GM21360 (cell line): ENCODE data around the gene PDIA2.
"Not testable (repeated sequence)": the region's sequence is repeated elsewhere in the genome, so short reads cannot be mapped to it uniquely, and the experiment has no call there.

ENCODE experiments used
- ATAC-seq: cut with Tn5 transposase; IDR thresholded peaks from one replicate; pipeline ENCODE4 v1.9.1; 2021; ENCODE audit warnings: mild to moderate bottlenecking, moderate library complexity; ENCODE audit not compliant: unreplicated experiment

Gene PDIA2

GRCh38 chr16:324451-325334 lies 41.7 kb downstream of the PDIA2 start:
- no peak for ATAC-seq

- ATAC-seq: no peak
Measured at GRCh38 chr16:325375-326145, 42.6 kb downstream of the PDIA2 start.

- no peak for ATAC-seq
Measured at GRCh38 chr16:330741-331140, 47.8 kb downstream of the PDIA2 start.

- ATAC-seq: not testable (repeated sequence)
Measured at GRCh38 chr16:331181-331814, 48.3 kb downstream of the PDIA2 start.

- no peak for ATAC-seq
Measured at GRCh38 chr16:333406-334094, 50.6 kb downstream of the PDIA2 start.

- ATAC-seq: not testable (repeated sequence)
Measured at GRCh38 chr16:334164-334832, 51.3 kb downstream of the PDIA2 start.

- ATAC-seq: not testable (repeated sequence)
Measured at GRCh38 chr16:334861-335632, 52.1 kb downstream of the PDIA2 start.

GRCh38 chr16:336269-336668 lies 53.3 kb downstream of the PDIA2 start:
- ATAC-seq: no peak
